Fibroblast of lung (primary cell): ENCODE results near the gene PSEN1. TPM values are rescaled to one million over a fixed set of nuclear protein-coding genes. Genes with fewer than 3 reads are reported as not detected.

Experiments used
- DNase-seq, 2 donors: peaks; one replicate each; pipeline versions ENCODE4 v3.0.0 to v3.0.0-alpha.2; 2010; ENCODE audit warnings: low read depth in 2 of 2
- H2AFZ ChIP-seq: 2 replicates; pipeline ENCODE4 v1.5.1; 2012; ENCODE audit warnings: low read length, control low read depth, inconsistent platforms
- H3K27ac ChIP-seq: 2 replicates; pipeline ENCODE4 v1.5.1; 2011; ENCODE audit warnings: low read length, control low read depth; ENCODE audit not compliant: insufficient read depth
- H3K27me3 ChIP-seq: 2 replicates; pipeline ENCODE4 v1.5.1; 2011; ENCODE audit warnings: mild to moderate bottlenecking, low read length; ENCODE audit not compliant: control insufficient read depth, insufficient read depth
- H3K36me3 ChIP-seq: 2 replicates; pipeline ENCODE4 v1.5.1; 2011; ENCODE audit warnings: low read length; ENCODE audit not compliant: control insufficient read depth, insufficient read depth
- H3K4me1 ChIP-seq: 2 replicates; pipeline ENCODE4 v1.5.1; 2011; ENCODE audit warnings: low read length; ENCODE audit not compliant: control insufficient read depth, insufficient read depth; ENCODE audit errors: extremely low read depth
- H3K4me2 ChIP-seq: 2 replicates; pipeline ENCODE4 v1.5.1; 2011; ENCODE audit warnings: low read length, control low read depth; ENCODE audit not compliant: insufficient read depth; ENCODE audit errors: extremely low read depth
- H3K4me3 ChIP-seq, 4 experiments: fragments of 200-600 bp in 1 of 4; sonication (generic) in 1 of 4; replicated peaks in 1 of 4; 2 replicates each; pipeline ENCODE4 v1.5.1; 2011 to 2016; ENCODE audit warnings: low read length in 4 of 4, low read depth in 3 of 4, mild to moderate bottlenecking in 3 of 4, control low read depth in 2 of 4, inconsistent platforms in 1 of 4, mixed read lengths in 1 of 4; ENCODE audit not compliant: insufficient read depth in 1 of 4; ENCODE audit errors: control extremely low read depth in 1 of 4
- H3K79me2 ChIP-seq: 2 replicates; pipeline ENCODE4 v1.5.1; 2012; ENCODE audit warnings: mild to moderate bottlenecking, low read length, inconsistent platforms; ENCODE audit not compliant: control insufficient read depth, insufficient read depth
- H3K9ac ChIP-seq: 2 replicates; pipeline ENCODE4 v1.5.1; 2011; ENCODE audit warnings: mild to moderate bottlenecking, low read length, control low read depth; ENCODE audit not compliant: insufficient read depth
- H3K9me3 ChIP-seq: 2 replicates; pipeline ENCODE4 v1.5.1; 2012; ENCODE audit warnings: low read depth, low read length; ENCODE audit not compliant: control insufficient read depth, insufficient read depth
- H4K20me1 ChIP-seq: 2 replicates; pipeline ENCODE4 v1.5.1; 2011; ENCODE audit warnings: low read length; ENCODE audit not compliant: control insufficient read depth, insufficient read depth; ENCODE audit errors: extremely low read depth
- EZH2 ChIP-seq: IDR thresholded peaks from 2 replicates; pipeline ENCODE4 v1.5.1; 2012; ENCODE audit warnings: low read length, control low read depth, mild to moderate bottlenecking; ENCODE audit errors: missing control alignments
- polyA plus RNA-seq, 2 donors: library from polyadenylated mRNA; depleted of rRNA in 1 of 2; stranded (reverse) in 1 of 2; unstranded in 1 of 2; fragments of >200 nt; gene quantifications; 2 replicates each; pipeline ENCODE4 v1.2.1, GENCODE V29; 2011 to 2012; ENCODE audit warnings: missing spikeins in 1 of 2
- total RNA-seq: library from RNA; depleted of rRNA; stranded (reverse); fragments of >200 nt; gene quantifications from 2 replicates; pipeline ENCODE4 v1.2.1, GENCODE V29; 2014
- TF ChIP-seq, protein P1 (sequence below), 2 donors: IDR thresholded peaks in 1 of 2; conservative IDR thresholded peaks in 1 of 2; 1 replicate in 1 of 2; 2 replicates in 1 of 2; pipeline ENCODE4 v1.5.1; 2011 to 2012; ENCODE audit warnings: low read length in 2 of 2, control low read depth in 1 of 2, inconsistent platforms in 1 of 2, low read depth in 1 of 2, mild to moderate bottlenecking in 1 of 2

PSEN1 gene
- total and polyA plus RNA-seq, 2 donors (not counting 1 experiment from before 2014, with no cell fraction given), result 22.0 to 53.7 TPM

GRCh38 chr14:73143003-73143402, 6.7 kb downstream of the PSEN1 start:
- DNase-seq, result no peak
- H3K27me3 ChIP-seq, result no peaks in the 10 kb centered on the region
- H2AFZ ChIP-seq, result no peak overlapping the region
- TF ChIP-seq, protein P1, sequence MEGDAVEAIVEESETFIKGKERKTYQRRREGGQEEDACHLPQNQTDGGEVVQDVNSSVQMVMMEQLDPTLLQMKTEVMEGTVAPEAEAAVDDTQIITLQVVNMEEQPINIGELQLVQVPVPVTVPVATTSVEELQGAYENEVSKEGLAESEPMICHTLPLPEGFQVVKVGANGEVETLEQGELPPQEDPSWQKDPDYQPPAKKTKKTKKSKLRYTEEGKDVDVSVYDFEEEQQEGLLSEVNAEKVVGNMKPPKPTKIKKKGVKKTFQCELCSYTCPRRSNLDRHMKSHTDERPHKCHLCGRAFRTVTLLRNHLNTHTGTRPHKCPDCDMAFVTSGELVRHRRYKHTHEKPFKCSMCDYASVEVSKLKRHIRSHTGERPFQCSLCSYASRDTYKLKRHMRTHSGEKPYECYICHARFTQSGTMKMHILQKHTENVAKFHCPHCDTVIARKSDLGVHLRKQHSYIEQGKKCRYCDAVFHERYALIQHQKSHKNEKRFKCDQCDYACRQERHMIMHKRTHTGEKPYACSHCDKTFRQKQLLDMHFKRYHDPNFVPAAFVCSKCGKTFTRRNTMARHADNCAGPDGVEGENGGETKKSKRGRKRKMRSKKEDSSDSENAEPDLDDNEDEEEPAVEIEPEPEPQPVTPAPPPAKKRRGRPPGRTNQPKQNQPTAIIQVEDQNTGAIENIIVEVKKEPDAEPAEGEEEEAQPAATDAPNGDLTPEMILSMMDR (conservative IDR thresholded peaks at IDR 0.05 in 1 of 2, IDR thresholded peaks at IDR 0.05 in 1 of 2; ENCODE audit: low read depth in 1 of 2, low read length in 2 of 2), result no peak
- TF ChIP-seq EZH2, result no peak
- H3K4me3 ChIP-seq, result no peak overlapping the region
- no peak overlapping the region for H3K9ac ChIP-seq
- no peak overlapping the region for H3K27ac ChIP-seq
- no peaks in the 10 kb centered on the region for H3K9me3 ChIP-seq
- H3K4me1 ChIP-seq, result peaks cover 2% of the 10 kb centered on the region
- no peaks in the 10 kb centered on the region for H3K36me3 ChIP-seq
- H4K20me1 ChIP-seq, result no peaks in the 10 kb centered on the region
- H3K4me2 ChIP-seq, result no peak overlapping the region
- peaks cover 44% of the 10 kb centered on the region for H3K79me2 ChIP-seq

GRCh38 chr14:73143617-73144016, 7.3 kb downstream of the PSEN1 start:
- H3K4me1 ChIP-seq, result peaks cover 2% of the 10 kb centered on the region
- DNase-seq, result no peak
- no peak overlapping the region for H3K9ac ChIP-seq
- TF ChIP-seq, protein P1 (conservative IDR thresholded peaks at IDR 0.05 in 1 of 2, IDR thresholded peaks at IDR 0.05 in 1 of 2; ENCODE audit: low read depth in 1 of 2, low read length in 2 of 2), result no peak
- no peak for TF ChIP-seq EZH2
- no peak overlapping the region for H2AFZ ChIP-seq
- no peak overlapping the region for H3K4me3 ChIP-seq
- no peak overlapping the region for H3K4me2 ChIP-seq
- H3K27ac ChIP-seq, result no peak overlapping the region
- H4K20me1 ChIP-seq, result no peaks in the 10 kb centered on the region
- H3K36me3 ChIP-seq, result no peaks in the 10 kb centered on the region
- no peaks in the 10 kb centered on the region for H3K27me3 ChIP-seq
- no peaks in the 10 kb centered on the region for H3K9me3 ChIP-seq
- peaks cover 41% of the 10 kb centered on the region for H3K79me2 ChIP-seq

DNA sequence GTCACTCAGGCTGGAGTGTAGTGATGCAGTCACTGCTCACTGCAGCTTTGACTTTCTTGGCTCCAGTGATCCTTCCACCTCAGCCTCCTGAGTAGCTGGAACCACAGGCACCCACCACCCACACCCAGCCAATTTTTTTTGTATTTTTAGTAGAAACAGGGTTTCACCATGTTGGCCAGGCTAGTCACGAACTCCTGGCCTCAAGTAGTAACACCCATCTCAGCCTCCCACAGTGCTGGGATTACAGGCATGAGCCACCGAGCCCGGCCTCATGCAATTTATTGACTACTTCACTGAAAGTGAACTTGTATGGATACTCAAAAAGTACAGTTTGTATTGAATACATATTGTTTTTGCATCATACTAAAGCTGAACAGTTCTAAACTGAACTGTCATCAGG, 9.1 kb downstream of the PSEN1 start:
- Histone ChIP-seq H3K27ac (no peak overlapping the region), H3K79me2 (peaks cover 32% of the 10 kb centered on the region), H3K9me3 (no peaks in the 10 kb centered on the region), H2AFZ (no peak overlapping the region), H3K36me3 (no peaks in the 10 kb centered on the region), H4K20me1 (no peaks in the 10 kb centered on the region), H3K4me1 (peaks cover 2% of the 10 kb centered on the region), H3K9ac (no peak overlapping the region), H3K4me2 (no peak overlapping the region), H3K4me3 (no peak overlapping the region), H3K27me3 (no peaks in the 10 kb centered on the region)
- DNase-seq, result peak in 1 of 2 donors; percentile 11
- TF ChIP-seq, protein P1 (conservative IDR thresholded peaks at IDR 0.05 in 1 of 2, IDR thresholded peaks at IDR 0.05 in 1 of 2; ENCODE audit: low read depth in 1 of 2, low read length in 2 of 2), result no peak
- no peak for TF ChIP-seq EZH2
